GM21367 (cell line): Measurements from ENCODE around the gene PBXIP1.

Source experiments
- ATAC-seq: cut with Tn5 transposase; IDR thresholded peaks from one replicate; pipeline ENCODE4 v1.9.1; 2021; ENCODE audit not compliant: unreplicated experiment

The PBXIP1 gene

GRCh38 chr1:154959426-154959780 is 3.5 kb upstream of the PBXIP1 start:
- ATAC-seq = no peak

DNA sequence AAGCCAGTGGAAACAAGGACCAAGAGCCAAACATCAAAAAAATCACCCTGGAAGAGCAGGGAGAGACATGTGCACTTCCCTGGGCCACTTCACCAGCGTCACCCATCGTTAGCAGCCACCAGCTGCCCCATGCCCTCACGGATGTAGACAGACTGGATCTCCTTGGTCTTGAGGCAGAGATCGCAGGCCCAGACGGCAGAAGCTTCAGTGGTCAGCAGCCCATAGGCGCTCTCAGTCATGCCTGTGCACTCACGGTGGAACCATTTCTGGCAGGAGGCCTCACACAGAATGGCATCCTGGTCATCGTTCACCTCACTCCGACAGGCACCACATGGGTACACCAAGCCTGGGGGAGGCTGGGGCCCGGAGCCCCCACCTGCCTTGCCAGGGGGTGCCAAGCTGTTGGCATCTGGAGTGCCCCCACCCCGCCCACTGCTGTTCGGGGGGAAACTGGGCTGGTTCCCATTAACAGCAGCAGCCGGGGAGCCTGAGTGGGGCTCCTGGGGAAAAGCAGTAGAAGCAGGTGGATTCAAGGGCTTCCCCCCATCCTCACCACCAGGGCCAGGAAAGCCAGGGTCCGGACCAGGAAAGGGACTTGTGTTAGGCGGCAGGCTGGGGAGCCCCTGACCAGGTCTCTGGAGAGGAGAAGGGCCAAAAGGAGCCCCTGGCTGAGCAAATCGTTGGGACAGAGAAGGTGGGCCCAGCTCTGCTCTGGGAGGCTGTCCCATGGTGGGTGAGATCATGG is 3.0 kb upstream of the PBXIP1 start:
- no peak for ATAC-seq

- ATAC-seq = no peak
Measured at GRCh38 chr1:154958036-154958435, 2.1 kb upstream of the PBXIP1 start.

DNA sequence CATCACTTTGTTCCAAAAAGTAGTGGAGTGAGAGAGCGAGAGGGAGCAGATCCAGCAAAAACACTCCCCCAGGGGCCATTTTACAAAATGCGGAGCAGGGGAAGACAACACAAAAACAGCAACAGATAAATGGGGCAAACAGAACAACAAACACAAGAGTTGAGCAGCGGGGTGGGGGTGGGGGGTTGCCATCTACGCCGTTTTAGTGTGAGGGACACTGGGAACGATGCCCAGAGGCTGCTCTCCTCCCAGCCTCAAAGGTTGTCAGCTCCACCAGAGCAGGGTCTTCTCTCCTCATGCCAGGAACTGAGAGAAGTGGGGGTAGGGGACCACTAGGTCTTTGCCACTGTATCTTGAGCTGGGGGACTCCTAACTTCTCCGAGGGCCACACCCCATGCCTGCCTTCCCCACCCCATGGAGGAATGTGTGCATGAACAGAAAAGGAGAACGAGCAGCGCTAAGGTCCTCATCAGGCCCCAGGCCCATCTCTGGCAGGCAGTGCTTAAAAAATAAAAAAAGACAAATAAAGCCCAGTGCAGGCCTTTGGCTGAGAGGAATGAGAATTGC is 1.3 kb upstream of the PBXIP1 start:
- no peak for ATAC-seq

GRCh38 chr1:154956544-154956941 is 644 bp upstream of the PBXIP1 start:
- no peak for ATAC-seq

GRCh38 chr1:154955039-154955717 is 721 bp downstream of the PBXIP1 start:
- peak; percentile 33 for ATAC-seq

- ATAC-seq = no peak
Measured at GRCh38 chr1:154954541-154954940, 1.4 kb downstream of the PBXIP1 start.

- no peak for ATAC-seq
Measured at GRCh38 chr1:154953611-154954038, 2.3 kb downstream of the PBXIP1 start.

DNA sequence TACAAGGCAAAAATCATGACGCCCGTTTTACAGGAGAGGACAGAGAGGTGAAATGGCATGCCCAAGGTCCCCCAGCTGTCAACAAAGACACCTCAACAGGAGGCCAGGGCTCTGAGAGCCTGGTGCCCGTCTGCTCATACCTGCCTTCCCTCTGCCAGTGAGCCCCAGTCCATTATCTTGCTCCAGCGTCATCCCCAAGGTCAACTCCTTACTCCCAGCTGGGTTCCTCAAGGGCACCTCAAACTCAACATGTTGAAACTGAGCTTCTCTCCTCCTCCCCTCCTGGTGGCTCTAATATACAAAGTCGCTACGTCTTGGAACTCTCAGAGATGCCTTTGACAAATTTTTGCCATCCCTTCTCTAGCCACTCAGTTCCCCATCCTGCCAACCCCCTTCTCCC is 3.2 kb downstream of the PBXIP1 start:
- no peak for ATAC-seq

- no peak for ATAC-seq
Measured at GRCh38 chr1:154951901-154952657, 3.8 kb downstream of the PBXIP1 start.

- no peak for ATAC-seq
Measured at GRCh38 chr1:154948079-154948478, 7.8 kb downstream of the PBXIP1 start.

DNA sequence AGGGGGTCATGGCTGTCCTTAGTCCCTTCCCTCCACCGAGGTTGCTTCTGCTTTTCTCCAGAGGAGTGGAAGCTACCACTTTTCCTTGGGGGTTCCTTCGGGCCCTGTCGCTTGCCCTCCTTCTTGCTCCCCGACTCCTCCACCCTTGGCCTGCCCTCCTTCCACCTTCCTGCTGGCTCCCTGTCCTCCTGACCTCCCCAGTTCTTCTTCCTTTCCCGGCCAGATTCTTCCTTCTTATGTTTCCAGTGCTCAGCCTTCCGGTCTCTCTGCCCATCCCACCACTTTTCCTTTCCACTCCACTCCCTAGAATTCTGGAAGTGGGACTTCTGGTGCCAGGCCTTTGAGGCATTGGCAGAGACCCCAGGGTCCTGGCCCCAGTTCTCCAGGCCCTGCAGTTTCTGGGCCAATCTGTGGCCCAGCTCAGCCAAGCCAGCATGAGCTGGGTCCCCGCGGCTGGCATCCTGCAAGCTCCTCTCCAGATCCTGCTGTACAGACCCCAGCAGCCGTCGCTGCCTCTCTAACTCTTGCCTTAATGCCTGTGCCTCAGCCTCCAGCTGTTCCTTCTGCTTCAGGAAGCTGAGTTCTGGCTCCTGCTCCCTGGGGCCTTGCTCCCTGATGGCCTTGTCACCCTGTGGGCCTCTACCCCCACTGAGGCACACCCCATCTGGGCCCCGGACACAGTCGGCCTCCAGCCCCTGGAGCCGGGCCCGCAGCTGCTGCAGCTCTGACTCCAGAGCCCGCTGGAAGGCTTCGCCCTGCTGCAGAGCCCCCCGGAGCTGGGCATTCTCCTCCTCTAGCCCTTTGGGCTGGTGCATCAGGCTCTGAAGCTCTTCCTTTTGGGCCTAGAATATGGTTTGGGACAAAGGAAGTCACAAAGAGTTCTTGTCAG is 9.7 kb downstream of the PBXIP1 start:
- ATAC-seq = no peak

GRCh38 chr1:154945160-154945961 is 10.5 kb downstream of the PBXIP1 start:
- ATAC-seq = no peak

DNA sequence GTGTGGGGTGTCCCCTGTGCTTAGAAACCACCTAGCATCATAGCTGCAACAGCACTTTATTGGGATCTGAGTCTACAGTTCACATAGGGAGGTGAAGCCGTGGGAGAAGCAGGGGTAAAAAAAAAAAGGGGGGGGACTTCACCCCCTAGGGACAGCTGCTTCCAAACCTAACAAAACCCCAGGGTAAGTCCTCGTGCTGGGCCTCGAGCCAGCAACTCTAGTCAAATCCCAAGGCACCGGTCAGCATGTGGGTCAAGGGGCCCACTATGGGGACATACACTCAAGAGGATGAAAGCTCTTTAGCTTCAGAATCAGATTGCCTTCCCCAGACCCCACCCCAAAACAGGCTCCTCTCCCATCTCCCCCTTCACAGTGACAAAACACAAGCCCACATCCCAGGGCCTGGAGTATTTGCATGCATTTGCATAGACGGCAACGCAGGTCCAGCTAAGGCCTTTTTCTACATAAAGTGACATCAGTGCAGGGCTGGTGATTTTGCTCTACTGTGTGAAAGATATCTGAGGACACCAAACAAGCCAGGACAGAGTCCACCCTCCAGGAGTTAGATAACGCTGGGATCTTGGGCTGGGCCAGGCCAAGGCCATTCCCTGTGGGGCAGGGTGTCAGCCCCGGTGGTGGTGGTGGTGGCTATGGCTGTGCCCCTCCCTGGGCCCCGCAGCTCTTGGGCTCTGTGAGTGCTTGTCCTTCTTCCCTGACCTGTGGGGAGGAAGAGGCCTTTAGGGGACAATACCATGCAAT is 11.3 kb downstream of the PBXIP1 start:
- ATAC-seq = no peak

DNA sequence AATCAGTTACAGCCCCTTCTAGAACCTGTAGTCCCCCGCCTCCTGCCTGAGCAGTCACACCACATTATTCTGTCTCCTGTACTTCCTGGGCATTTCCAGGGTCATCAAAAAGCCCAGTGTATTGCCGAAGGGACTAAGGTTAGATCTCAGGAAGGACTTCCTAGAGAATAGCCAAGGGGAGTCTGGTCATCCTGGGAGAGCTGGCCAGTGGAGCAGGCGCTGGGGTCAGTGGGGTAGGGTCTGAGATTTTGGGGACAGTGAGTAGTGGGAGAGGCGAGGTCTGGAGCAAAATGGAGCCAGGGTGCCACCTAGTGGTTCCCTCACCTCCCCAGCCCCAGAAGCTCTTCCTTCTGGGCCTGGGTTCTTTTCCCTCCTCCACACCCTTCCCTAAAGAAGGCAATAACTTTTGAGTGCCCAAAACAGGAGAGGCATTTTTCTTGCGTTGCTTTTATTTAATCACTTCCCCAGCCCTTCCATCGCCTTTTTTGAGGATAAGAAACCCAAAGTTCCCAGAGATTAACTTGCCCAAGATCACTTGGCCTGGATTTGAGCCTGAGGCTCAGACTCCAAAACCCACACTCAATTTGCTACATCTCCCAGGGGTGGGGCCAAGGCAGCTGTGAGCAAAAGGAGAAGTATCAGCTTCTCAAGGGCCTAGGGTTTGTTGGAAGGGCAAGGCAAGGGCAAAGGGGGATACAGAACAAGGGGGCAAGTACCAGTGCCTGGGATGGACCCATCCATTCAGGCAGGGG is 12.1 kb downstream of the PBXIP1 start:
- no peak for ATAC-seq

- no peak for ATAC-seq
Measured at GRCh38 chr1:154941333-154942013, 14.4 kb downstream of the PBXIP1 start.

GRCh38 chr1:154940651-154941194 is 15.2 kb downstream of the PBXIP1 start:
- ATAC-seq = no peak

- ATAC-seq = no peak
Measured at GRCh38 chr1:154940213-154940560, 15.7 kb downstream of the PBXIP1 start.
